ENCODE data around the gene ARPC1A.

DNA sequence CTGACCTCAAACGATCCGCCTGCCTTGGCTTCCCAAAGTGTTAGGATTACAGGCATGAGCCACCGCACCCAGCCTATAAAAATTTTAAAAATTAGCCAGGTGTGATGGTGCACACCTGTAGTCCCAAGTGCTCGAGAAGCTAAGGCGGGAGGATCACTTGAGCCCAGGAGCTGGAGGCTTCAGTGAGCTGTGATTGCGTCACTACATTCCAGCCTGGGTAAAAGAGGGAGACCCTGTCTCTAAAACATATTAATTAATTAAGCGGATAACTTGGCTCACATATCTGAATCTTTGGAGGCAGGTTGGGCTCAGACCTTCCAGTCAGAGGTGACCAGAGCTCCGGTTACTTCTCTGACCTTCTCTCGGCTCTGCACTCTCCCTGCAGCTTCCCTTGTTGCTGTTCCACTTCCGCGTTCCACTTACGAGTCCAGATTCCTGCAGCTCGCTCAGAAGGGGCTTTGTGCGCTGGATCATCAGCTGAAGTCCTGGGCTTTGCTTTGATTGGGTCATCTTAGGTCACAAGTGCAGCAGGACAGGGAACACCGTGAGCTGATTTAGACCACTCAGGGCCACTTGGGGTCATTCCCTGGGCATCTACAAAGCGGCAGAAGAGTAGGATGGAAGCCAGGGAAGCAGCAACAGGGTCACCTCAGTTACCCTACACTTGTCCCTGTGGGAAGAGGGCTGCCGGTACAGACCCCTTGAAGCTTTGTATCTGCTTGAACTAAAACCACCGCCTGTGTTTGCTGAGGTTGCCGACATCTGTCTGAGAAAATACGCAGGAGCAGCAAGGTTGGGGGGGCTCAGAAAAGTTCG lies 46.8 kb downstream of the ARPC1A start:
- TF ChIP-seq KDM1A (IDR thresholded peaks at IDR 0.05; ENCODE audit: borderline replicate concordance, low read length): no peak
- TF ChIP-seq EZH2 (IDR thresholded peaks at IDR 0.05; ENCODE audit: low read depth, low read length, severe bottlenecking): no peak
- no peak for TF ChIP-seq POLR2A (IDR thresholded peaks at IDR 0.05; ENCODE audit: control extremely low read depth in 1 of 2, low read depth in 2 of 2, low read length in 2 of 2)
- no peak for TF ChIP-seq BCL11A (IDR thresholded peaks at IDR 0.05; ENCODE audit: low read depth in 2 of 2, low read length in 2 of 2)
- TF ChIP-seq ZNF274 (IDR thresholded peaks at IDR 0.05; ENCODE audit: borderline replicate concordance, extremely low read depth, low read length): no peak
- TF ChIP-seq RAD21 (IDR thresholded peaks at IDR 0.05 in 1 of 2, conservative IDR thresholded peaks at IDR 0.05 in 1 of 2; ENCODE audit: low read depth in 2 of 2, low read length in 2 of 2): no peak
